H9 (cell line): ENCODE data around the gene RAB27A. TPM values are rescaled to one million over a fixed set of nuclear protein-coding genes. Genes with fewer than 3 reads are reported as not detected.

Experiments
- DNase-seq: peaks from one replicate; pipeline ENCODE4 v3.0.0-alpha.2; 2017
- H2AFZ ChIP-seq: one replicate; pipeline ENCODE4 v1.6.1; 2013; ENCODE audit warnings: mild to moderate bottlenecking, low read length, control low read depth, moderate library complexity
- H2AK5ac ChIP-seq: 2 replicates; pipeline ENCODE4 v1.6.1; 2013; ENCODE audit warnings: low read length, control low read depth, mixed read lengths; ENCODE audit not compliant: insufficient read length
- H2BK120ac ChIP-seq: one replicate; pipeline ENCODE4 v1.6.1; 2013; ENCODE audit warnings: low read depth, mild to moderate bottlenecking, low read length, control low read depth, inconsistent platforms; ENCODE audit not compliant: poor library complexity, severe bottlenecking
- H2BK12ac ChIP-seq: 2 replicates; pipeline ENCODE4 v1.6.1; 2013; ENCODE audit warnings: low read length, control low read depth, mixed read lengths, low read depth; ENCODE audit not compliant: insufficient read length
- H2BK15ac ChIP-seq: 2 replicates; pipeline ENCODE4 v1.6.1; 2013; ENCODE audit warnings: low read depth, low read length, control low read depth
- H2BK20ac ChIP-seq: one replicate; pipeline ENCODE4 v1.6.1; 2013; ENCODE audit warnings: low read depth, mild to moderate bottlenecking, low read length, control low read depth, inconsistent platforms; ENCODE audit not compliant: poor library complexity, severe bottlenecking
- H2BK5ac ChIP-seq: 2 replicates; pipeline ENCODE4 v1.6.1; 2013; ENCODE audit warnings: low read length, control low read depth, mixed read lengths; ENCODE audit not compliant: insufficient read length
- H3K14ac ChIP-seq: 2 replicates; pipeline ENCODE4 v1.6.1; 2013; ENCODE audit warnings: low read length, control low read depth; ENCODE audit not compliant: insufficient read depth
- H3K18ac ChIP-seq: 2 replicates; pipeline ENCODE4 v1.6.1; 2013; ENCODE audit warnings: low read depth, mild to moderate bottlenecking, mixed read lengths, low read length, control low read depth; ENCODE audit not compliant: insufficient read length
- H3K23ac ChIP-seq: 2 replicates; pipeline ENCODE4 v1.6.1; 2013; ENCODE audit warnings: low read length, control low read depth, mixed read lengths, low read depth; ENCODE audit not compliant: insufficient read length
- H3K23me2 ChIP-seq: 2 replicates; pipeline ENCODE4 v1.6.1; 2013; ENCODE audit warnings: low read depth, mild to moderate bottlenecking, mixed read lengths, low read length, control low read depth; ENCODE audit not compliant: insufficient read length, poor library complexity, severe bottlenecking
- H3K27ac ChIP-seq: 2 replicates; pipeline ENCODE4 v1.5.1; 2013; ENCODE audit warnings: low read length, control low read depth, mixed read lengths, low read depth; ENCODE audit not compliant: insufficient read length
- H3K27me3 ChIP-seq: 2 replicates; pipeline ENCODE4 v1.6.1; 2013; ENCODE audit warnings: low read length, control low read depth, inconsistent platforms; ENCODE audit not compliant: insufficient read depth
- H3K4ac ChIP-seq: 2 replicates; pipeline ENCODE4 v1.6.1; 2013; ENCODE audit warnings: low read depth, mild to moderate bottlenecking, control low read depth, inconsistent platforms, low read length, moderate library complexity
- H3K4me1 ChIP-seq: 2 replicates; pipeline ENCODE4 v1.6.1; 2013; ENCODE audit warnings: low read length, control low read depth, inconsistent platforms; ENCODE audit not compliant: insufficient read depth
- H3K4me2 ChIP-seq: 2 replicates; pipeline ENCODE4 v1.6.1; 2013; ENCODE audit warnings: low read length, control low read depth, mixed read lengths; ENCODE audit not compliant: insufficient read length, insufficient read depth
- H3K56ac ChIP-seq: 2 replicates; pipeline ENCODE4 v1.6.1; 2013; ENCODE audit warnings: low read depth, mild to moderate bottlenecking, mixed read lengths, low read length, control low read depth; ENCODE audit not compliant: insufficient read length
- H3K79me1 ChIP-seq: 2 replicates; pipeline ENCODE4 v1.6.1; 2013; ENCODE audit warnings: low read depth, mild to moderate bottlenecking, moderate library complexity, low read length, control low read depth, inconsistent platforms; ENCODE audit not compliant: insufficient read depth, poor library complexity, severe bottlenecking
- H3K79me2 ChIP-seq: 2 replicates; pipeline ENCODE4 v1.6.1; 2013; ENCODE audit warnings: low read length, control low read depth, inconsistent platforms; ENCODE audit not compliant: insufficient read depth
- H3K9ac ChIP-seq: 2 replicates; pipeline ENCODE4 v1.6.1; 2013; ENCODE audit warnings: low read length, control low read depth, mixed read lengths; ENCODE audit not compliant: insufficient read length; ENCODE audit errors: extremely low read depth
- H3K9me3 ChIP-seq: one replicate; pipeline ENCODE4 v1.6.1; 2013; ENCODE audit warnings: low read depth, low read length, inconsistent platforms; ENCODE audit not compliant: control insufficient read depth
- H3T11ph ChIP-seq: one replicate; pipeline ENCODE4 v1.6.1; 2013; ENCODE audit warnings: mild to moderate bottlenecking, low read length, control low read depth, inconsistent platforms
- H4K20me1 ChIP-seq: one replicate; pipeline ENCODE4 v1.6.1; 2013; ENCODE audit not compliant: control insufficient read depth, insufficient read length, insufficient read depth
- H4K5ac ChIP-seq: 2 replicates; pipeline ENCODE4 v1.6.1; 2013; ENCODE audit warnings: low read depth, mild to moderate bottlenecking, mixed read lengths, low read length, control low read depth; ENCODE audit not compliant: insufficient read length
- H4K8ac ChIP-seq: replicated peaks from 2 replicates; pipeline ENCODE4 v1.6.1; 2013; ENCODE audit warnings: low read length, control low read depth, mixed read lengths, low read depth; ENCODE audit not compliant: insufficient read length
- H4K91ac ChIP-seq: 2 replicates; pipeline ENCODE4 v1.6.1; 2013; ENCODE audit warnings: low read depth, mild to moderate bottlenecking, moderate library complexity, mixed read lengths, low read length, control low read depth; ENCODE audit not compliant: insufficient read length
- H3K27ac Mint-ChIP-seq, 3 experiments: 2 replicates in 2 of 3; 3 replicates in 1 of 3; pipeline ENCODE4 v1.8.0; 2020 to 2021; ENCODE audit warnings: mixed read lengths in 3 of 3, mild to moderate bottlenecking in 1 of 3, moderate library complexity in 1 of 3
- H3K27me3 Mint-ChIP-seq: 2 replicates; pipeline ENCODE4 v1.8.0; 2021; ENCODE audit warnings: low read depth, mild to moderate bottlenecking, moderate library complexity, mixed read lengths
- H3K36me3 Mint-ChIP-seq, 3 experiments: 2 replicates in 2 of 3; 3 replicates in 1 of 3; pipeline ENCODE4 v1.8.0; 2020 to 2021; ENCODE audit warnings: low read depth in 3 of 3, mixed read lengths in 3 of 3; ENCODE audit not compliant: insufficient read depth in 1 of 3
- H3K4me1 Mint-ChIP-seq, 2 experiments: 2 replicates each; pipeline ENCODE4 v1.8.0; 2020; ENCODE audit warnings: mixed read lengths in 2 of 2
- H3K4me3 Mint-ChIP-seq, 2 experiments: 2 replicates in 1 of 2; 3 replicates in 1 of 2; pipeline ENCODE4 v1.8.0; 2020 to 2021; ENCODE audit warnings: mild to moderate bottlenecking in 2 of 2, mixed read lengths in 2 of 2, moderate library complexity in 1 of 2
- H3K9me3 Mint-ChIP-seq, 2 experiments: 2 replicates in 1 of 2; 3 replicates in 1 of 2; pipeline ENCODE4 v1.8.0; 2020; ENCODE audit warnings: mild to moderate bottlenecking in 2 of 2, mixed read lengths in 2 of 2, moderate library complexity in 1 of 2
- WGBS: extraction: QIAGEN DNeasy Blood & Tissue Kit; methylation state at CpG from one replicate; pipeline ENCODE4 v1.1.7; 2013; ENCODE audit warnings: missing lambda C conversion rate, low lambda C conversion rate, mixed read lengths; ENCODE audit not compliant: insufficient read length; ENCODE audit errors: extremely low coverage; 5-methylcytosine and 5-hydroxymethylcytosine counted together
- total RNA-seq: library from RNA; stranded (reverse); gene quantifications from 2 replicates; pipeline ENCODE4 v1.2.1, GENCODE V29; 2021
- TF ChIP-seq, protein P1 (sequence below): fragments of 200-600 bp; sonication (generic); conservative IDR thresholded peaks from 3 replicates; pipeline ENCODE4 v1.8.0; 2021; ENCODE audit warnings: antibody characterized with exemption, mild to moderate bottlenecking

Gene RAB27A
- total RNA-seq, 1 experiment from 2014 or later: 6.8 TPM

DNA sequence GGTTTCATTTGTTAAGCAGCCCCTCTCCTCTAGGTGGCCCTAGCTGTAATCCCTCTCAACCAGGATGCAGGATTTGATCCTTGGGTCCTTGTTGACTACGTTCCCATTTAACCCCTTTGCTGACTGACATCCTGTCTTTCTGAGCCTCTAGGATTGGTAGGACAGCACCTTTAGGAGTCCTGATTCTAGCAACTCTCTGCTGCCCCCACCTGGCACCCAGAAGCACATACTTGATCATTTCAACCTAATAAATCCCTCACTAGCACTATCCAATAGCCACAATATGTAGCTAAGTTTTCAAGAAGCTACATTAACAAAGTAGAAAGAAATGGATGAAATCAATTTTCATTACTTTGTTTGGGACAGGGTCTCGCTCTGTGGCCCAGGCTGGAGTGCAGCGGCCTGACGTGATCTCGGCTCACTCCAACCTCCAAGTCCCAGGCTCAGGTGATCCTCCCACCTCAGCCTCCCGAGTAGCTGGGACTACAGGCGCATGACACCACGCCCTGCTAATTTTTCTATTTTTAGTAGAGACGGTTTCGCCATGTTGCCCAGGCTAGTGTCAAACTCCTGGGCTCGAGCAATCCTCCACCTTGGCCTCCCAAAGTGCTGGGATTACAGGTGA is 121.2 kb downstream of the RAB27A start:
- no peak overlapping the region for H3K14ac ChIP-seq
- no peaks in the 10 kb centered on the region for H3K27me3 Mint-ChIP-seq
- H2BK20ac ChIP-seq: no peak overlapping the region
- TF ChIP-seq, protein P1, sequence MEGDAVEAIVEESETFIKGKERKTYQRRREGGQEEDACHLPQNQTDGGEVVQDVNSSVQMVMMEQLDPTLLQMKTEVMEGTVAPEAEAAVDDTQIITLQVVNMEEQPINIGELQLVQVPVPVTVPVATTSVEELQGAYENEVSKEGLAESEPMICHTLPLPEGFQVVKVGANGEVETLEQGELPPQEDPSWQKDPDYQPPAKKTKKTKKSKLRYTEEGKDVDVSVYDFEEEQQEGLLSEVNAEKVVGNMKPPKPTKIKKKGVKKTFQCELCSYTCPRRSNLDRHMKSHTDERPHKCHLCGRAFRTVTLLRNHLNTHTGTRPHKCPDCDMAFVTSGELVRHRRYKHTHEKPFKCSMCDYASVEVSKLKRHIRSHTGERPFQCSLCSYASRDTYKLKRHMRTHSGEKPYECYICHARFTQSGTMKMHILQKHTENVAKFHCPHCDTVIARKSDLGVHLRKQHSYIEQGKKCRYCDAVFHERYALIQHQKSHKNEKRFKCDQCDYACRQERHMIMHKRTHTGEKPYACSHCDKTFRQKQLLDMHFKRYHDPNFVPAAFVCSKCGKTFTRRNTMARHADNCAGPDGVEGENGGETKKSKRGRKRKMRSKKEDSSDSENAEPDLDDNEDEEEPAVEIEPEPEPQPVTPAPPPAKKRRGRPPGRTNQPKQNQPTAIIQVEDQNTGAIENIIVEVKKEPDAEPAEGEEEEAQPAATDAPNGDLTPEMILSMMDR: peak; percentile 87
- H4K91ac ChIP-seq: no peak overlapping the region
- H4K5ac ChIP-seq: no peak overlapping the region
- H3K9me3 Mint-ChIP-seq: no peaks in the 10 kb centered on the region
- H3K79me1 ChIP-seq: no peaks in the 10 kb centered on the region
- H3K56ac ChIP-seq: no peak overlapping the region
- H3K23ac ChIP-seq: no peak overlapping the region
- no peaks in the 10 kb centered on the region for H3K79me2 ChIP-seq
- no peak overlapping the region for H3K9ac ChIP-seq
- no peak overlapping the region for H3K4ac ChIP-seq
- no peak overlapping the region for H4K8ac ChIP-seq
- no peak overlapping the region for H2AFZ ChIP-seq
- no CpG with 5 or more reads among the region's 11 CpGs for WGBS
- H3K4me3 Mint-ChIP-seq: no peak overlapping the region
- DNase-seq: peak; percentile 92
- no peak overlapping the region for H3K27ac Mint-ChIP-seq
- H3K9me3 ChIP-seq: no peaks in the 10 kb centered on the region
- no peaks in the 10 kb centered on the region for H4K20me1 ChIP-seq
- no peaks in the 10 kb centered on the region for H3K4me1 Mint-ChIP-seq
- no peak overlapping the region for H3K18ac ChIP-seq
- no peaks in the 10 kb centered on the region for H3K36me3 Mint-ChIP-seq
- H3K4me2 ChIP-seq: no peak overlapping the region
- no peak overlapping the region for H2AK5ac ChIP-seq
- H2BK15ac ChIP-seq: no peak overlapping the region
- no peaks in the 10 kb centered on the region for H3K27me3 ChIP-seq
- no peaks in the 10 kb centered on the region for H3K4me1 ChIP-seq
- no peaks in the 10 kb centered on the region for H3K23me2 ChIP-seq
- no peak overlapping the region for H3K27ac ChIP-seq
- H2BK5ac ChIP-seq: no peak overlapping the region
- no peak overlapping the region for H2BK12ac ChIP-seq
- H2BK120ac ChIP-seq: no peak overlapping the region
- H3T11ph ChIP-seq: no peak overlapping the region
